ENCODE data around the gene PCNT.
"Not testable (repeated sequence)": the region's sequence is repeated elsewhere in the genome, so short reads cannot be mapped to it uniquely, and the experiment has no call there.

The PCNT gene

DNA sequence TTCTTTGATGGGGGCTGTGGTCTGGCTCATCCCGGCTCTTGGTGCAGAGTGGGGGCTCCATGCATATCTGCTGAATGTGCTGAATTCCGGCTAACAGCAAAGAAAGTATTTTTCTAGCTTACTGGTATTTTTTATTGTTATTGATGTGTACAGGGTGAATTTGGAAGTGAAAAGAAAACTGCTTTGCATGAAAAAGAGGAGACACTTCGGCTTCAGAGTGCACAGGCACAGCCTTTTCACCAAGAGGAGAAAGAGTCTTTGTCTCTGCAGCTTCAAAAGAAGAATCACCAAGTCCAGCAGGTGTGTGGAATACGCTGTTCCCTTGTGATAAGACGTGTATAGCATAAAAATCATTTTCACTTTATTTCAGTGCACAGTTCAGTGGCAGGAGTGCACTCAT, 57.6 kb downstream of the PCNT start:
- no peak for DNase-seq (ENCODE audit: low read depth)

DNA sequence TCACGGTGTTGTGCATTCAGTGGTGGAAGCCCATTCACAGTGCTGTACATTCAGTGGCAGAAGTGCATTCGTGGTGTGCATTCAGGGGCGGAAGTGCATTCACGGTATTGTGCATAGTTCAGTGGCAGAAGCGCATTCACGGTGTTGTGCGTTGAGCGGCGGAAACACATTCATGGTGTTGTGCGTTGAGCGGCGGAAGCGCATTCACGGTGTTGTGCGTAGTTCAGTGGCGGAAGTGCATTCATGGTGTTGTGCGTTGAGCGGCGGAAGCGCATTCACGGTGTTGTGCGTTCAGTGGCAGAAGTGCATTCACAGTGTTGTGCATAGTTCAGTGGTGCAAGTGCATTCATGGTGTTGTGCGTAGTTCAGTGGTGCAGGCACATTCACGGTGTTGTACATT, 60.6 kb downstream of the PCNT start:
- DNase-seq (ENCODE audit: low read depth), result no peak

DNA sequence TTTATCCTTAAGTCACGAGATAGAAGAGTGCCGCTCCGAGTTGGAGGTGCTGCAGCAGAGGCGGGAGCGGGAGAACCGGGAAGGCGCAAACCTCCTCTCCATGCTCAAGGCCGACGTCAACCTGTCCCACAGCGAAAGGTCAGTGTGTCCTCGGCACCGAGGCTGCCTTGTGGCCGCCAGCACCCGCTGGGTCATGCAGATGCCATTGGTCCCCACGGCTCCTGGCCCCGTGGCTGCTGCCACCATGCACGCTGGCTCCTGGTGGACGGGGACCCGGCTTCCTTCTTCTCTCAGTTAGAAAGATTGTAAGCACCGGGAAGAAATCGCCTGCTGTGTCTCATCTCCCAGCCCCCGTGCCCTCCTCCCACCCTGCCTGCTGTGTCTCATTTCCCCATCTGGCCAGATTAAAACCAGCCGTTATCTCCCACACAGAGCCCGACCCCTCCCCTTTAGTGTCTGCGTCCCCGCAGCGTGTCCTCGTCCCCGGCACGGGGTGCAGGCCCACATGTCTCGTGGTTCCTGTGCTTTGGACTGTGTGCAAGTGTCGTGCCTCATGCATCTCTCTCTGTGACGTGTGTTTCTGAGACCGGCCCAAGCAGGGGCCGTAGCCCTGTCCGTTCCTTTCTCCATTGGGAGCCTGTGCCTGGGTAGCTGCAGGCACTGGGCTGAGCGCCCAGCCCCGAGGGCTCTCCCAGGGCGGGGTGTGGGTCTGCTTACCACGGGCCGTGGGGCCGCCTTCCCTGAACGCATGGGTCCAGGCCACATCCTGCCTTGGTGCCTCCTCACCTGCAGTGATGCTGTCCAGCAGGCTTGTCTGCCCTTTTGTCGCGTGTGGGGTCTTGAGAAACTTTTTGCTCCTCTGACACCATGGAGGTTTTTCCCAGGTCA, 62.1 kb downstream of the PCNT start:
- no peak for DNase-seq (ENCODE audit: low read depth)

DNA sequence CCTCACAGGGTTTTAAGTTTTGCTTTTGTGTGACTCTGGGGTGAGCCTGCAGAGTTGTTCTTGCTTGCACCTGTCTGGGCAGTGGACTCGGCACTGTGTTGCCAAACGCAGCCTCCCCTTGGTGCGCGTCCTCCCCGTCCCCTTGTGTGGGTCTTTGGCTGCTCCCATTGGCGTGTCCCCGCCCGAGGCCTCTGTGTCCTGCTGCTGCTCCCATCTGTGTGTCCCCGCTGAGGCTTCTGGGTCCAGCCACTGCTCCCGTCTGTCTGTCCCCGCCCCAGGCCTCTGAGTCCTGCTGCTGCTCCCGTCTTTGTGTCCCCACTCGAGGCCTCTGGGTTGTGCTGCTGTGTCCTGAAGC, 62.8 kb downstream of the PCNT start:
- DNase-seq (ENCODE audit: low read depth), result no peak

DNA sequence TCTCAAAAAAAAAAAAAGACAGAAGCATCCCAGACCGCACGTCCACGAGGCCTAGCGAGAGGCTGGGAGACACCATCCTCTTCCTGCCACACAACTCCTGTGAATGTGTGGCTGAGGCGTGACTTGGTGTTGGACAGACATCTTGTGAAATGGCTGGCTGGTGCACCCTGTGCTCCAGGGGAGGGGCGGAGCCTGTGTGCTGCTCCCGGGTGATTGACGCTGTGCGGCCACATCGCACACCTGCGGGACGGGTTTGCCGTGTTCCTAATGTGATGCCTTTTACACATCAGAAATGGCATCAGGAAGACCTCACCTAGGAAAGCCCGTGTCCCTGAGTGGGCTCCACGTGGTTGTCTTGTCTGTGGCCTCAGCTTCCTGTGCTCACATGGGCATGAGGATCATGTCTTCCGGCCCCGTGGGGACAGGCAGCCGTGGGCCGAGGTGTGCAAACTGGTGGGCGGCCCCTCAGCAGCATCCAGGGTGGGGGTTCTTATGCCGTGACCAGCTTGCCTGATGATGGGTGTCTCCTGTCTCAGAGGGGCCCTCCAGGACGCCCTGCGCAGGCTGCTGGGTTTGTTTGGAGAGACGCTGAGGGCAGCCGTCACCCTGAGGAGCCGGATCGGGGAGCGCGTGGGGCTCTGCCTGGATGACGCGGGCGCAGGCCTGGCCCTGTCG, 64.4 kb downstream of the PCNT start:
- no peak for DNase-seq (ENCODE audit: low read depth)

DNA sequence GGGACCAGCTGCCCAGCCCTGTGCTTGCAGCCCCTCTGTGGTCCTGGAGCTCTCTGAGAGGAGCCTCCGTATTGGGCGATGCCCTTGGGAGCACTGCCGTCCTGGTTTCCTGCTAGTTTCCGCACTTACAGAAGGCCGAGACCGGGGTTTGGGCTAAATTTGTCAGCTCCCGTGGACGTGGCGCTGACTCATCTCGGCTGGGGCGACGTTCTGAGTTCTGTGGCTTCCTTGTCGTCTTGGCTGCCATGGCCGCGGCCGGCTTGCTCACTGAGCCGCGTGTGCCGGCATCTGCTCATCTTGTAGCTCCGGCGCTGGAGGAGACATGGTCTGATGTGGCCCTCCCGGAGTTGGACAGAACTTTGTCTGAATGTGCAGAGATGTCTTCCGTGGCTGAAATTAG, 64.9 kb downstream of the PCNT start:
- no peak for DNase-seq (ENCODE audit: low read depth)

DNA sequence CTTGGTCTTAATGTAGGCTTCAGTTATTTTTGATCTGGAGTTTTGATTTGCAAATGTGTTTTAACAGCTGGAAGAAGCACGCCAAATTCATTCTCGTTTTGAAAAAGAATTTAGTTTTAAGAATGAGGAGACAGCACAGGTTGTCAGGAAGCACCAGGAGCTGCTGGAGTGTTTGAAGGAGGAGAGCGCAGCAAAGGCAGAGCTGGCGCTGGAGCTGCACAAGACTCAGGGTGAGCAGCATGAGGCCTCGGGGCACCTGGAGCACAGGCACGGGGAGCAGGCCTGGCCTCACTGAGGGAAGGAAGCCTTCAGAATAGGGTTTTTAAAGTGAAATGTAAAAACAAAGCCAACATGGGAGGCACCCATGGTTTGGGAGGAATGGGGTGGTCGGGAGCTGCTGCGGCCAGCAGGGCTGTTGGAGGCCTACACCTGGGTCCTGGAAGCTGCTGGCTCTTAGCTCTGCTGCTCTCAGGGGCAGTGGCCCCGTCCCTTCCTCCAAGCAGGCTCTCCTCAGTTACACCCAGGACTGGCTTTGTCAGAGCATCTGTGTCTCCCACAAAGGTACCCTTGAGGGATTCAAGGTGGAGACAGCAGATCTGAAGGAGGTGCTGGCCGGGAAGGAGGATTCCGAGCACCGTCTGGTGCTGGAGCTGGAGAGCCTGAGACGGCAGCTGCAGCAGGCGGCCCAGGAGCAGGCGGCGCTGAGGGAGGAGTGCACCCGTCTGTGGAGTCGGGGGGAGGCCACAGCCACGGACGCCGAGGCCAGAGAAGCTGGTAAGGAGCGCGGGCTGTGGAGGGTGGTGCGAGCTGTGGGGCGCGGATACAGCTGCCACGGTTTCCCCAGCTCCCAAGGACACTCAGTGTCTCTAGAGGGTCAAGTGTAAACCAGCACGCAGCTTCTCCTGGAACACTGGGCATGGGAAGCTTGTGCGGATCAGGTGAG, 66.9 kb downstream of the PCNT start:
- no peak for DNase-seq (ENCODE audit: low read depth)

DNA sequence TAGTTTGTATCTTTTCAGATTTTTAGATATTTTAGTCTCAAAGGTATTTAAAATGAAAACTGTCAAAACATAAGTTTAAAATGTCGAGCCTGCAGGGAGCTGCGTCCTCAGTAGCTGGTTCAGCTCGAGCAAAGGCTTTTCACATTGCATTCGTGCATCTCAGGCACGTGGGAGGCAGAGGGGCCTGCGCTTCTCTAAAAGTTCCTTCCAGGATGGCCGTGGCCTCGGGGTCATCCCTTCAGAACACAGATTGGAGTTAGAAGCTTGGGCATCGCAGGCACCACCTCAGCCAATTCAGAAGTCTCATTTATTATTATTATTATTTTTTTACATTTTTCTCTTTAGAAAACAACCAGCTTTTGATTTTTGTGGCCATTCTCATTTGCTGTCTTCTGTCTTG, 67.8 kb downstream of the PCNT start:
- DNase-seq (ENCODE audit: low read depth), result no peak

DNA sequence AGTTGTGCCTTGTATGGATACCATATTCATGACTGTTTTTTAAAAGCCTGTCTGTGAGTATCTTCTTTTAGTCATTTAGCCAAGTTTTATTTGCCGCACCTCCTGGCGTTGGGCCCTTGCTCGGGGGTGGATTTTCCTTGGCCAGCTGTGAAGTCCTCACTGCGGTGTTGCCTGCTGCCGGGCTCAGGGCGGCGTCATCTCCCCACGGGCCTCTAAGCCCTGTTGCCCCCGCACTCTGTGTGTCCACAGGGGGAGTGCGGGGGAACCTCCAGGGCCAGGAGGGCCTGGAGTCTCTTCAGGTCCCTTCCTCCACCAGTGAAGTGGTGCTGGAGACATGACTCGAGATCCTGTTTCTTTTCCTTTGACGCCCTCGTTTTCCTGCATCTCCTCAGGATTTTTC, 69.0 kb downstream of the PCNT start:
- no peak for DNase-seq (ENCODE audit: low read depth)

DNA sequence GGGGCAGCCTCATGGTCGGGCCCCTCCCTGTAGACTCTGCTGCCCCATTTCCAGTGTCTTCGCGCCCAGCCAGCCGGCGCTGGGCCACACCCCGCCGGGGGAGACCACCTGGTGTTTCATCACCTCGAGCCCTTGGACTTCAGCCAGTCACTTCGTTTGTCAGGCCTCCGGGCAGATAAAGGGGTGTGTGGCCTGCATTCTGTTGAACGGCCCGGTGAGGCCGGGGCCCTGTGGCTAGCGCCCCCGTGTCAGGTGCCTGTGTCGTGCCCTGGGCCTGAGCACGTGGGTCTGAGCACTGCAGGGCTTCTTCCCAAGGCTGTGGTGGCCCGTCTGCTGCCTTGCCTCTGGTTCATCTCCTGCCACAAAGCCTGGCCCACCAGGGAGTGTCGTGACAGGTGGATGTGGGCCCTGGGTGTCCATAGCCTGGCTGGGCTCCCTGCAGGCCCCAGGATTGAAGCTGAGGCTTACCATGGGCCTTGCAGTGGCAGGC, 69.5 kb downstream of the PCNT start:
- DNase-seq (ENCODE audit: low read depth), result no peak

DNA sequence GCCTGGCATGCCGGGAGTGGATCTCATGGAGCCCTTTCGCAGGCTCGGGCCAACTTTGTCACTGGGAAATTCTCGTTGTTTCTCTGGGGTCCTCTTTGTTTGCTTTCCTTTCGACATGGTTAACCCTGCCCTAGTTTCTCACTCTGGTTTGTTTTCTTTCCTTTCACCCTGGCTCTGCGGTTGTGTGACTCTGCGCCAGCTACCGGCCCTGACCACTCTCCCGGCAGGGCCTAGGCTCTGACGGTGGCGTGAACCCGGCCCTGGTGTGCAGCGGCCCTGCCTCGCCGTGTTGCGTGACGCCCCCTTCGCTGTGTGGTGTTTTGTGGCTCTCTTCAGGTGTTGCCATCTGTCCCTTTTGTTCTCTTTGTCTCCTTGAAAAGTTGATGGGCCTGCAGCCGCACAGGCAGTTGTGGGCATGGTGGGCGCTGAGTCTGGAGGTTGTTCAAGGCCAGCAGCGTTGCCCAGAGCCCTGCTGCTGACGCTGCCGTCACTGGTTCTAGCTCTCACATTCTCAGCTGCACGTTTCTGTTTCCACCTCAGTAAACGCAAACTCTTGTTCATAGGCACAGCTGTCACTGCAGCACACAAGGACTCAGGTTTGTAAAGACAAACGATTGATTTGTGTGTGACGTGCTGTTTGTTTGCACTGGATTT, 70.1 kb downstream of the PCNT start:
- DNase-seq (ENCODE audit: low read depth), result no peak

DNA sequence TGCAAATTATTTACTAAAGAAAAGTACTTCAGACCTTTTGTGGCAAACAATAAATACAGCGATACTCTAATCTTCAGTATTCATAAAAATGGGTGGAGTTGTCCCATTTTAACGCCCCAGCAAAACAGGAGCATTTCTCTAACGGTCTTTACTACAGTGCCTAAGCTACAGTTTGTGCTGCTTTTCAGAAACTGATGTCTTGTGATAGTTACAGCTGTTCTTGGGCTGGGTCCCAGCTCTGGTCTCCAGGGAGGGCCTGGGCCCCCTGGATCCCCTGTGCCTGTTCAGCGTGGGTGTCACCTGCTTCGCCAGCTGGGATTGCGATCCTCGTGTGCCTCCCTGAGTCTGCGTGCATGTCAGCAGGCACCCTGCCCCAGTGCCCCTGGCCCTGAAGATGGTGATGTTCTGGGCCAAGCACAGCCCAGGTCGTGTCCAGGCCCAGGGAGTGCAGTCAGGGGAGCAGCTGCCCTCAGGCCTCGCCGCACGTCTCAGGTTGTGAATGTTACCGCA, 70.7 kb downstream of the PCNT start:
- no peak for DNase-seq (ENCODE audit: low read depth)

DNA sequence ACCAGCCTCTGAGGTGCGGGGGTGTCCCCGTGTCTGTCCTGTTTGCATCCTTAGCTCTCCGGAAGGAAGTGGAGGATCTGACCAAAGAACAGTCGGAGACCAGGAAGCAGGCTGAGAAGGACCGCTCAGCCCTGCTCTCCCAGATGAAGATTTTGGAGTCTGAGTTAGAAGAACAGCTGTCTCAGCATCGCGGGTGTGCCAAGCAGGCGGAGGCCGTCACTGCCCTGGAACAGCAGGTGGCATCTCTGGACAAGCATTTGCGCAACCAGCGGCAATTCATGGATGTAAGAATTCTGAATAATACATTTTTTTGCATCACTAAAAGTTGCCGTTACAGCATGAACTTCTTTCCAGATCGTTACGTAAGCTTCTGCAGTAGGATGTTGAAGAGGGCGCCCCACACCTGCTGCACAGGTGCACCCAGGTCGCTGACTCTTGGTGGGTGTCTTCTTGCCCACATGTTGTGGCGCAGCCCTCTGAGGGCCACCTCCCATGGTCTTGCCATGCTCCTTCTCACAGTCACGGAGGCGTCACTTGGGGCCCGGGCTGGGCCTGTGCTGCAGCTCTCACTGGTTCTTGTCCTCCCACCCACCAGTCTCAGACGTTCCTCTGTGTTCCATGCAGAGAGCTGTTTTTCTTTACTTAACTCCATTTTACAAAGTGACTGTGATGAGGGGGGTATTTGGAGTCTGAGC, 73.4 kb downstream of the PCNT start:
- DNase-seq (ENCODE audit: low read depth), result no peak

DNA sequence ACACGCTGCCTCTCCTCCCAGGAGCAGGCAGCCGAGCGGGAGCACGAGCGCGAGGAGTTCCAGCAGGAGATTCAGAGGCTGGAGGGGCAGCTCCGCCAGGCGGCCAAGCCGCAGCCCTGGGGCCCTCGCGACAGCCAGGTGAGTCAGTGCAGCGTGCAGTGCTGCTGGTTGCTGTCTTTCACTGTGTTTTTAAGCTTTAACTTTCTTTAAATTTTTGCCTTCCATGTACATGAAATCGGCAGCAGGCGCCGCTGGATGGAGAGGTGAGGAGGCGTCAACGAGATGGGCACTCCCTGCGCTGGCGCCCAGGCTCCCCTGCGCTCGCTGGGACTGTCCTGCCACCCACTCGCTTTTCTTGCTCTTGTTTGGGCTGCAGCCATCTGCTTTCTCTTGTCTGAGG, 74.0 kb downstream of the PCNT start:
- DNase-seq (ENCODE audit: low read depth), result no peak

DNA sequence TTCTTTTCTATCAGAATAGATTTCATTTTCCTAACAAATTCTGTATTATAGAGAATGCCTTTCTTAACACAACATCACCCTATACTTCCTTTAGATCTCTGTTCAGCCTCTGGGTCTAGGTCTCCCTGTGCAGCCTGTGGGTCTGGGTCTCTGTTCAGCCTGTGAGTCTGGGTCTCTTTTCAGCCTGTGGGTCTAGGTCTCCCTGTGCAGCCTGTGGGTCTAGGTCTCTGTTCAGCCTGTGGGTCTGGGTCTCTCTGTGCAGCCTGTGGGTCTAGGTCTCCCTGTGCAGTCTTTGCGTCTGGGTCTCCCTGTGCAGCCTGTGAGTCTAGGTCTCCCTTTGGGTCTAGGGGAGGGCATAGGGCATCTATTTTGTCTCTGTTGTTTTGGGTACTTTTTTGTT, 75.2 kb downstream of the PCNT start:
- DNase-seq (ENCODE audit: low read depth), result no peak

DNA sequence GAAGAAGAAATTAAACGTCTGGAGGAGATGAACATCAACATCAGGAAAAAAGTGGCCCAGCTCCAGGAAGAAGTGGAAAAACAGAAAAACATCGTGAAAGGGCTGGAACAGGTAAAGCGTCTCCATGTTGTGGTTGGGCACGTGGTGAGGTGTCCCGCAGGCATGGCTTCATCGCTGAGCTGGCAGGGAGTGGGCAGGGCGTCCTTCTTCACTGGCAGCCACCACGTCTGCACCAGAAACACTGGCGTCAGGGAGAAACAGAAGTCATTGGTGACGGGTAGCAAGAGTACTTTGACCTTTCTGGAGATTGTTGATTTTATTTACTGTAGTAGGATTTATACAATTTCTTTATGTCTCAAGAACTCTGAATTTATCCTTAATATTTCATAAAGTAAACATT, 75.7 kb downstream of the PCNT start:
- DNase-seq (ENCODE audit: low read depth), result no peak

DNA sequence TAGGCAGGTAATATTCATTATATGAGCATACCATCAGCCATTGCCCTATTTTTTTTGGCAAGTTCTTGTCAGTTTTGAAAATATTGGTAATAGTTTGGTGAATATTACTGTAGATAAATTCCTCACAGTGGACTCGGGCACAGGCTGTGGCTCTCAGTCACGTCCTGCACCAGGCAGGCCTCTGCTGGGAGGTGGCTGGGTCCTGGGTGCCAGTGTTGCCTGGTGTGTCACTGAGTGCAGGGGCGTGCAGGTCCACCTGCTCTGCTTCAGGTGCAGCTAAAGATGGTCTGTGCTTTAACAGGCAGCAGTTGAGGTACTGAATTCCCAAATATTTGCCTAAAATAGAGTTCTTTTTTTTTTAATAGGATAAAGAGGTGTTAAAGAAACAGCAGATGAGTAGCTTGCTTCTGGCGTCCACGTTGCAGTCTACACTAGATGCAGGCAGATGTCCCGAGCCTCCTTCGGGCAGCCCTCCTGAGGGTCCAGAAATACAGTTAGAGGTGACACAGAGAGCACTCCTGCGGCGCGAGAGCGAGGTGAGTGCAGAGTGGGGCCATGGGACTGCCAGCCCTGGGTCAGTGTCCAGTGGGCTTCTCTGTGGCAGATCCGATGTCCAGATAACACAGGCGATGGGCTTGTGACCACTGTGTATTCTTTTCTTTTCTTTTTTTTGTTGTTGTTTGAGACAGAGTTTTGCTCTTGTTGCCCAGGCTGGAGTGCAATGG, 77.4 kb downstream of the PCNT start:
- no peak for DNase-seq (ENCODE audit: low read depth)

DNA sequence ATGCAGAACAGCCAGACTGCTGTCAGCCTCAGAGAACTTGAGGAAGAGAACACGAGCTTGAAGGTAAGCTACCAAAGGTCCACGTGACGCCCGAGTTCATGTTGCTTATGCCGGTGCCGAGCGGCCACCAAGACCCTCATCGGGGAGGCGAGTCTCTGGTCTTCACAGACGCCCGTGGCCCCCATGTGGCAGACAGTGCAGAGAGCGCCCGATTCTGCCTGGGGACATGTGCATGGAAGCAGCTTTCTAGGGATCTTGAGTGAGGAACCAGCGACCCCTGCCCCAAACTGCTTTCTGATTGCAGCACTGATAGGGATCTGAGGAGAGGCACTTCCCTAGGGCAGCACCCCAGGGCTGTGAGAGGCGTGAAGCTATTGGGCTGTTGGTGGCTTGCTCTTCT, 78.5 kb downstream of the PCNT start:
- no peak for DNase-seq (ENCODE audit: low read depth)

DNA sequence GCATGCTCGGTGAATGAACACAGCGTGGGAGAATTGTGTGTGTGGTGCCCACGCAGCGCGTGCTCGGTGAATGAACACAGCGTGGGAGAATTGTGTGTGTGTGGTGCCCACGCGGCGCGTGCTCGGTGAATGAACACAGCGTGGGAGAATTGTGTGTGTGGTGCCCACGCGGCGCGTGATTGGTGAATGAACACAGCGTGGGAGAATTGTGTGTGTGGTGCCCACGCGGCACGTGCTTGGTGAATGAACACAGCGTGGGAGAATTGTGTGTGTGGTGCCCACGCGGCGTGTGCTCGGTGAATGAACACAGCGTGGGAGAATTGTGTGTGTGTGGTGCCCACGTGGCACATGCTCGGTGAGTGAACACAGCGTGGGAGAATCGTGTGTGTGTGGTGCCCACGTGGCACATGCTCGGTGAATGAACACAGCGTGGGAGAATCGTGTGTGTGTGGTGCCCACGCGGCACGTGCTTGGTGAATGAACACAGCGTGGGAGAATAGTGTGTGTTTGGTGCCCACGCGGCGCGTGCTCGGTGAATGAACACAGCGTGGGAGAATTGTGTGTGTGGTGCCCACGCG, 79.4 kb downstream of the PCNT start:
- DNase-seq (ENCODE audit: low read depth), result not testable (repeated sequence)

DNA sequence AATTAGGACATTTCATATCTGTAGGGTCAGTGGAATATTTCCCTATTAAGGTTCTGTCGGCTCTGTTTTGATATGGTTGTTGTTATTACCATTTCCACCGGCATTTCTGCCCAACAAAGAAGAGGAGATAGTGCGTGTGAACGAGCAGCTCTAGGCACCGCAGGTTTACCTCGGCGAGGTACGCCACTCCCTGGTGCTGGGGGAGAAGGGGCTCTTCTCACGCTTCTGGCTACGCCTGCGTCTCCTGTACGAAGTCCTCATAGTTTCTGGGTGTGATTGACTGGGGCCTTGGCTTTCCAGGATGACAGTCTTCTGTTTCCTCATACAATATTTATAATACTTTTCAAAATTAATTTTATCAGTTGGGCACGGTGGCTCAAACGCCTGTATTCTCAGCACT, 80.3 kb downstream of the PCNT start:
- no peak for DNase-seq (ENCODE audit: low read depth)

All from T follicular helper cell (primary cell).